GM10266 (cell line): Measurements from ENCODE around the gene RFESD.
A peak's percentile ranks its signal among the peaks of the same experiment; 100 is the strongest.

Experiments
- DNase-seq: peaks from one replicate; pipeline ENCODE4 v3.0.0; 2012; ENCODE audit errors: extremely low spot score
- CTCF ChIP-seq: IDR thresholded peaks from 2 replicates; pipeline ENCODE4 v1.5.1; 2012; ENCODE audit warnings: mild to moderate bottlenecking, low read depth; ENCODE audit not compliant: control insufficient read depth, insufficient read depth; ENCODE audit errors: missing control alignments

RFESD gene

GRCh38 chr5:95620870-95621838 is 25.4 kb upstream of the RFESD start:
- peak; percentile 72 for DNase-seq
- TF ChIP-seq CTCF, result no peak

- TF ChIP-seq CTCF, result no peak
- DNase-seq, result no peak
Observed at GRCh38 chr5:95621839-95622629, 24.5 kb upstream of the RFESD start.

GRCh38 chr5:95623706-95624105 is 22.9 kb upstream of the RFESD start:
- no peak for TF ChIP-seq CTCF
- DNase-seq, result no peak

- no peak for TF ChIP-seq CTCF
- DNase-seq, result no peak
Observed at GRCh38 chr5:95624368-95624767, 22.2 kb upstream of the RFESD start.

- no peak for TF ChIP-seq CTCF
- DNase-seq, result no peak
Observed at GRCh38 chr5:95626701-95627100, 19.9 kb upstream of the RFESD start.

- no peak for TF ChIP-seq CTCF
- DNase-seq, result no peak
Observed at GRCh38 chr5:95627971-95628810, 18.4 kb upstream of the RFESD start.
